Ovary (tissue), 9 donors: Measurements from ENCODE around the gene DAB1. TPM values are rescaled to one million over a fixed set of nuclear protein-coding genes. Genes with fewer than 3 reads are reported as not detected.

ENCODE experiments used
- DNase-seq, 5 donors: peaks; one replicate each; pipeline ENCODE4 v3.0.0-alpha.2; 2019 to 2020
- H3K27ac ChIP-seq, 2 donors: fragments of 200-600 bp; one replicate each; pipeline versions ENCODE4 v1.5.1 to v1.8.0; 2019 to 2022
- H3K27me3 ChIP-seq: fragments of 200-600 bp; one replicate; pipeline ENCODE4 v1.8.0; 2022
- H3K36me3 ChIP-seq: fragments of 200-600 bp; sonication (generic); one replicate; pipeline ENCODE4 v1.5.1; 2019
- H3K4me1 ChIP-seq: one replicate; pipeline ENCODE4 v1.8.1; 2013; ENCODE audit warnings: mild to moderate bottlenecking, moderate library complexity; ENCODE audit not compliant: insufficient read depth
- H3K4me3 ChIP-seq: fragments of 200-600 bp; sonication (generic); one replicate; pipeline ENCODE4 v1.5.1; 2017
- H3K9me3 ChIP-seq, 2 donors: fragments of 200-600 bp in 1 of 2; sonication (generic) in 1 of 2; one replicate each; pipeline versions ENCODE4 v1.5.1 to v1.8.1; 2013 to 2019; ENCODE audit warnings: mild to moderate bottlenecking in 1 of 2, moderate library complexity in 1 of 2
- EP300 ChIP-seq: sonication (generic); formaldehyde crosslinking; IDR thresholded peaks from one replicate; pipeline ENCODE4 v1.6.1; 2017; ENCODE audit warnings: antibody characterized with exemption
- POLR2A ChIP-seq: fragments of 450-650 bp; IDR thresholded peaks from one replicate; pipeline ENCODE4 v1.6.1; 2017; ENCODE audit warnings: antibody characterized with exemption, mild to moderate bottlenecking, moderate library complexity
- WGBS, 3 donors: extraction: QIAGEN DNeasy Blood & Tissue Kit in 1 of 3; methylation state at CpG; one replicate each; pipeline versions ENCODE4 v1.1.5 to v1.1.7; 2013 to 2017; 5-methylcytosine and 5-hydroxymethylcytosine counted together
- intact Hi-C, 4 donors: fragments of 100-400 bp; cut with DNase I; formaldehyde crosslinking; loops; one replicate each; pipeline versions ENCODE4 v1.11.0 to v1.15.1; 2022 to 2023
- polyA plus RNA-seq, 2 donors: library from polyadenylated mRNA; stranded (reverse); fragments of 200-250 nt in 1 of 2; fragments of 350-450 nt in 1 of 2; fragmentation: Illumina TruSeq in 1 of 2; extraction: RNeasy Lipid Tissue Mini Kit (QIAGEN cat#74804) in 1 of 2; gene quantifications; one replicate each; pipeline ENCODE4 v1.2.3, GENCODE V29; 2013 to 2014
- total RNA-seq, 7 donors: library from RNA; depleted of rRNA in 2 of 7; stranded (reverse); fragments of >200 nt in 2 of 7; fragmentation: NEBNext Ultra II Directional in 3 of 7; extraction: Animal tissue kit (Norgen Biotek cat#: 25700) in 3 of 7; gene quantifications; one replicate each; pipeline versions ENCODE4 v1.1.0 to v1.2.4, GENCODE V29; 2016 to 2023
- TF ChIP-seq, protein P1 (sequence below), 3 donors: fragments of 450-650 bp in 2 of 3; fragments of 200-600 bp in 1 of 3; IDR thresholded peaks; one replicate each; pipeline versions ENCODE4 v1.5.1 to v1.8.0; 2016 to 2022; ENCODE audit warnings: antibody characterized with exemption in 3 of 3, mild to moderate bottlenecking in 1 of 3
- donor health status: DM: no; HTN: no; CAD: no; lungs with moderate emphysema.
- donor health status: DM: no; HTN: no; CAD: no.
- donor health status: Bipolar disorder and iron deficiency.
- donor health status: DM: yes; HTN: yes; CAD: no.
- donor health status: DM: no; HTN: no; CAD: no.
- donor health status: DM: yes; HTN: yes; CAD: no.

Gene DAB1
- total and polyA plus RNA-seq, 9 donors, result 0.22 to 5.5 (median 0.77) TPM

DNA sequence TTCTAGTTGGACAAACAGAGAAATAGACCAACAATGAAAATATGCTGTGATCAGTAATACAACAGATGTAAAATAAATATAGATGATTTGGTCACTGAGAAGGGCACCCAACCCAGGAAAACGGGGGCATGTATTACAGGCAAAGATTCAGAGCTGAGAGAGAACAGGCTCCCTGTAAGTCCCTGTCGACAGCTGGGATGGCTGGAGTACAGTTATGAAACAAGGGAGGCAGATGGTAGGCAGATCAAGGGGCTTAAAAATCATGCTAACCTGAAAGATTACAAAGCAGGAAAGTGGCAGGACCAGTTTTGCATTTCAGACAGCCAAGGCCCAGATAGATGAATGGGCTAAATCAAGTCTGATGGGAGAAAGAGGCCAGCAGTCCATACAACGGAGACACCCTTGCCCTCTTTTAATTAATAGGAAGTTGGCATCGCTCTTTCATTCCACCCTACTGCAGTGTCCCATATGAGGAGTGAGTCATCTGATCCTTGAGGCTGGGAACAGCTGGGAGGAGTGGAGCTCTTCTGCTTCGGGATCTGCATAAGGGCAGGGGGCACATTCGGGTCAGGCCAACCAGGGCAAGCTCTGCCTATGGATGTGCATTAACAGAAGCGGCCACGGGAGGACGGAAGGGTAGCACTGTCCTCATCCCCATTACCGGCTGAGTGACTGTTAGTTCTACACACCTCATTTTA, 171.1 kb downstream of the DAB1 start:
- H3K9me3 ChIP-seq, result no peaks in the 10 kb centered on the region
- 71 to 73% (median 73%) methylated on average over 10 of the region's 10 CpGs for WGBS, 3 donors
- H3K36me3 ChIP-seq, result no peaks in the 10 kb centered on the region
- no peaks in the 10 kb centered on the region for H3K4me1 ChIP-seq
- intact Hi-C loops, result no loop called here
- no peak overlapping the region for H3K27ac ChIP-seq
- no peaks in the 10 kb centered on the region for H3K27me3 ChIP-seq
- no peak for DNase-seq
- H3K4me3 ChIP-seq, result no peak overlapping the region
- TF ChIP-seq EP300 (no peak), POLR2A (no peak)
- TF ChIP-seq, protein P1, sequence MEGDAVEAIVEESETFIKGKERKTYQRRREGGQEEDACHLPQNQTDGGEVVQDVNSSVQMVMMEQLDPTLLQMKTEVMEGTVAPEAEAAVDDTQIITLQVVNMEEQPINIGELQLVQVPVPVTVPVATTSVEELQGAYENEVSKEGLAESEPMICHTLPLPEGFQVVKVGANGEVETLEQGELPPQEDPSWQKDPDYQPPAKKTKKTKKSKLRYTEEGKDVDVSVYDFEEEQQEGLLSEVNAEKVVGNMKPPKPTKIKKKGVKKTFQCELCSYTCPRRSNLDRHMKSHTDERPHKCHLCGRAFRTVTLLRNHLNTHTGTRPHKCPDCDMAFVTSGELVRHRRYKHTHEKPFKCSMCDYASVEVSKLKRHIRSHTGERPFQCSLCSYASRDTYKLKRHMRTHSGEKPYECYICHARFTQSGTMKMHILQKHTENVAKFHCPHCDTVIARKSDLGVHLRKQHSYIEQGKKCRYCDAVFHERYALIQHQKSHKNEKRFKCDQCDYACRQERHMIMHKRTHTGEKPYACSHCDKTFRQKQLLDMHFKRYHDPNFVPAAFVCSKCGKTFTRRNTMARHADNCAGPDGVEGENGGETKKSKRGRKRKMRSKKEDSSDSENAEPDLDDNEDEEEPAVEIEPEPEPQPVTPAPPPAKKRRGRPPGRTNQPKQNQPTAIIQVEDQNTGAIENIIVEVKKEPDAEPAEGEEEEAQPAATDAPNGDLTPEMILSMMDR (IDR thresholded peaks at IDR 0.05), result no peak

DNA sequence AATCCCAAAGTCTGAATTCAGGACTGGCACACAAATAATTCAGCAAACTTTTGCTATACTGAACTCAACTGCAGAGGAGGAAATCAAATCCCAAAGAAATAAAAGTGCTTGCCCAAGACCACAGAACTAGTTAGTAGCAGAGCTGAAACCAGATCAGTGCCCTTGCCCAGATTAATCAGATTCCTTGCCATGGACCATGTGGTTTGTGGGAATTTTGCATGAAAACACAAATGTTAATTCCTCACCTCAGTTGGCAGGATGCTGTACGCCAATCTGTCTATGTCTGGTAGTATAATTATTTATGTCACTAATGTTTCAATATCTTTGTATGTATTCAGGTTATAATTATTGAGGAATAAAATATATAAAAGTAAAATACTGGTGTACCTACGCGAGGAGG, 173.8 kb downstream of the DAB1 start:
- Histone ChIP-seq H3K4me3 (no peak overlapping the region), H3K27me3 (no peaks in the 10 kb centered on the region), H3K36me3 (no peaks in the 10 kb centered on the region), H3K4me1 (no peaks in the 10 kb centered on the region), H3K27ac (no peak overlapping the region), H3K9me3 (no peaks in the 10 kb centered on the region)
- no peak for DNase-seq
- no peak for TF ChIP-seq POLR2A
- intact Hi-C loops, result no loop called here
- 92 to 95% (median 93%) methylated on average over 3 of the region's 3 CpGs for WGBS, 3 donors

DNA sequence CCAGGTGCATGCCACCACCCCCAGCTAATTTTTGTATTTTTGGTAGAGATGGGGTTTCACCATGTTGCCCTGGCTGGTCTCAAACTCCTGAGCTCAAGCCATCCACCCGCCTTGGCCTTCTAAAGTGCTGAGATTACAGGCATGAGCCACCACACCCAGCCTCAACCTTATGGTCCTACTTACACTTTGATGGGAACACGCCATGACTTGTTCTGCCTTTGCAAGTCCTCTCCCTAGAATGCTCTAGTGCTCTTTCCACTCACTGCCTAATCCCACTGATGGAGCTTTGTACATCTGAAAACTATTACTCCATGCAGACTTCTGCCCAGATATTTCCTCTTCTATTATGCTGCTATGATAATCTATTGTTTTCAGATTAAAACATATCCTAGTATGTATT, 174.3 kb downstream of the DAB1 start:
- no peak for DNase-seq
- Histone ChIP-seq H3K4me3 (no peak overlapping the region), H3K27me3 (no peaks in the 10 kb centered on the region), H3K36me3 (no peaks in the 10 kb centered on the region), H3K9me3 (no peaks in the 10 kb centered on the region), H3K27ac (no peak overlapping the region), H3K4me1 (no peaks in the 10 kb centered on the region)
- TF ChIP-seq, protein P1 (IDR thresholded peaks at IDR 0.05), result no peak
- TF ChIP-seq POLR2A, result no peak
- TF ChIP-seq EP300, result no peak
- WGBS, 3 donors, result 71 to 96% (median 74%) methylated on average over 2 of the region's 2 CpGs
- intact Hi-C loops, result no loop called here

DNA sequence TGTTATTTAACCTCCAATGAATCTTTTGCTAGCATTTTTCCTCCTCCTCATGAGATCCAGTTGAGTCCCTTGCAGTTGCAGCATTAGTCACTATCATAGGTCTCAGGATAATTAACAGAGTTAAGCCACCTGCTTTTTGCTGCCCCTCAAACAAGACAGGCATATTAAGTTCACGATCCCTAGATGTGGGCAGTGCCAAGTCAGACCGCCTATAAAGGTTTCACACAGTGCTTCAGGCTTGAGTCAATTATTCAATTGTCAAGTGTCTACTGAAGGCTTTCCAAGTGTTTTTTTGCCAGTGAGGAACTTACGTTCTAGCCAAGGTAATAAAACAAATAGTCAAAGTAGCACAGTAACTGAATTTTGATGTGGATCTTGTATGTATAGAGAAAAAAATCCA, 175.0 kb downstream of the DAB1 start:
- H3K9me3 ChIP-seq, result no peaks in the 10 kb centered on the region
- H3K4me3 ChIP-seq, result no peak overlapping the region
- WGBS, 3 donors, result 61 to 72% (median 65%) methylated on average over 3 of the region's 3 CpGs
- TF ChIP-seq, protein P1 (IDR thresholded peaks at IDR 0.05), result no peak
- TF ChIP-seq EP300 (no peak), POLR2A (no peak)
- no peaks in the 10 kb centered on the region for H3K4me1 ChIP-seq
- H3K36me3 ChIP-seq, result no peaks in the 10 kb centered on the region
- intact Hi-C loops, result no loop called here
- DNase-seq, result no peak
- no peak overlapping the region for H3K27ac ChIP-seq
- no peaks in the 10 kb centered on the region for H3K27me3 ChIP-seq

DNA sequence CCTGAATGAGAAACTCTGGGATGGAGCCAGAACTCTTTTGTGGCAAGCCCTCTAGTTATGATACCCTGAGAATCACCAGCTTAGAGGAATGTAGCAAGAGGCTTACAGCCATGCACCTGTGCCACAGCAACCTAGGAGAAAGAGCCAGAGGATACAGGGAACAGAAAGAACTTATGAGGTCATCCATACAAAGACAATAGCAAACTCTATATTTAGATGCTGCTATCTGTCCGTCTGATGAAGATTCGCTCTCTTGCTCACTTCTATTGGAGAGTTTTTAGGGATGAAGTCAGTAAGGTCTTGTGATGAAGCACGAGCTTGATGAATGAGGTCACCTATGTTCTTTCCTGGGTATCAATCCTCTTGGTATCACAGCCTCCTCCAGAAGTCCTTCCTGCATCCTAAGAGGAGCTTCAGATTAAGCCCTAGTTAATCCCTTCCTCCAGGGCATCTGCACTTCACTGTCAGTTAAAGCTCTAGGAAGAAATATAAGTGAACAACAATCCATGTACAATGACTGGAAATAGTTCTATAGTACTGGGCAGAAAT, 185.6 kb downstream of the DAB1 start:
- no peaks in the 10 kb centered on the region for H3K27me3 ChIP-seq
- H3K27ac ChIP-seq, result no peak overlapping the region
- no peaks in the 10 kb centered on the region for H3K4me1 ChIP-seq
- WGBS, 3 donors, result 87 to 94% (median 88%) methylated on average over 3 of the region's 3 CpGs
- H3K36me3 ChIP-seq, result no peaks in the 10 kb centered on the region
- DNase-seq, result no peak
- intact Hi-C loops, result no loop called here
- H3K4me3 ChIP-seq, result no peak overlapping the region
- TF ChIP-seq EP300, result no peak
- TF ChIP-seq, protein P1 (IDR thresholded peaks at IDR 0.05), result no peak
- TF ChIP-seq POLR2A, result no peak
- no peaks in the 10 kb centered on the region for H3K9me3 ChIP-seq
